ENCODE measurements around the gene CYTH3. TPM values are rescaled to one million over a fixed set of nuclear protein-coding genes. Genes with fewer than 3 reads are reported as not detected.

CYTH3 gene
- total and polyA plus RNA-seq, 2 of the 8 experiments (the other 6 are each of a cell fraction or from before 2014, with no cell fraction given): 10.3 to 11.9 TPM

- TF ChIP-seq JUN (IDR thresholded peaks at IDR 0.05; ENCODE audit: low read depth, low read length) (no peak), USF2 (IDR thresholded peaks at IDR 0.05; ENCODE audit: low read length) (peak; percentile 90), EP300 (IDR thresholded peaks at IDR 0.05; ENCODE audit: borderline replicate concordance in 1 of 2, low read depth in 2 of 2, low read length in 2 of 2) (0 out of 3 replicates have a peak, but pooled peaks of 1 of the 2 experiments have one; percentile 1), TAF1 (IDR thresholded peaks at IDR 0.05; ENCODE audit: low read depth, low read length) (peak; percentile 47; the same call in 1 of the 2 replicates), TAF7 (optimal IDR thresholded peaks at IDR 0.05; ENCODE audit: borderline replicate concordance, low read depth, low read length) (peak; percentile 48), RBBP5 (IDR thresholded peaks at IDR 0.05; ENCODE audit: borderline replicate concordance, low read depth, low read length) (peak; percentile 42; the same call in 1 of the 2 replicates)
Measured at GRCh38 chr7:6272481-6273323, at the start of gene CYTH3 (continued).

Measured in H1 (cell line).